BJ (cell line): ENCODE data around the gene TMUB1. TPM values are rescaled to one million over a fixed set of nuclear protein-coding genes. Genes with fewer than 3 reads are reported as not detected.

Experiments used
- CTCF ChIA-PET: fragments of 350-600 bp; formaldehyde crosslinking; extraction: SDS; loops from one replicate; lab custom pipeline; 2021; ENCODE audit warnings: antibody characterized with exemption, inconsistent platforms; lab: Yijun Ruan, JAX
- POLR2A ChIA-PET: fragments of 300-600 bp; sonication (Branson Sonifier 250); formaldehyde crosslinking; extraction: SDS; loops from one replicate; lab custom pipeline; 2021; ENCODE audit warnings: antibody characterized with exemption; lab: Charles Lee
- DNase-seq: peaks from one replicate; pipeline ENCODE4 v3.0.0-alpha.2; 2011; ENCODE audit warnings: low read depth
- H3K27me3 ChIP-seq: 2 replicates; pipeline ENCODE4 v1.6.0; 2011; ENCODE audit warnings: low read length; ENCODE audit not compliant: control insufficient read depth, insufficient read depth
- H3K36me3 ChIP-seq: 2 replicates; pipeline ENCODE4 v1.5.1; 2011; ENCODE audit warnings: low read length; ENCODE audit not compliant: control insufficient read depth, insufficient read depth
- H3K4me3 ChIP-seq: 2 replicates; pipeline ENCODE4 v1.5.1; 2011; ENCODE audit warnings: low read depth, mild to moderate bottlenecking, control low read depth, low read length
- CTCF ChIP-seq: IDR thresholded peaks from 2 replicates; pipeline ENCODE4 v1.5.1; 2011; ENCODE audit warnings: low read depth, mild to moderate bottlenecking, control low read depth, inconsistent platforms, low read length, moderate library complexity; ENCODE audit not compliant: insufficient read depth
- polyA plus RNA-seq: library from polyadenylated mRNA; depleted of rRNA; stranded (reverse); fragments of >200 nt; gene quantifications from 2 replicates; pipeline ENCODE4 v1.2.3, GENCODE V29; 2011

The TMUB1 gene
- polyA plus RNA-seq, 1 experiment: 27.8 TPM

- TF ChIP-seq CTCF: no peak
- CTCF ChIA-PET: interaction anchor here (0.9 to 12.9 kb wide), 5 partner anchors 9 to 72 kb away, joined by 4 to 143 read pairs (median 4); no protein-coding TSS in a partner anchor
- Histone ChIP-seq H3K27me3 (no peaks in the 10 kb centered on the region), H3K4me3 (peak within 1 kb of the TSS; percentile 91), H3K36me3 (no peaks in the 10 kb centered on the region)
- DNase-seq: no peak
- POLR2A ChIA-PET: no interaction called here
Measured at GRCh38 chr7:151085691-151086620, 2.7 kb upstream of the TMUB1 start, which contains the start of gene AGAP3. Gene AGAP3, plus strand, starts transcription at chr7:151086475. Its CDS starts 267 bp downstream, at chr7:151086742.

- TF ChIP-seq CTCF: no peak
- POLR2A ChIA-PET: no interaction called here
- no peaks in the 10 kb centered on the region for H3K27me3 ChIP-seq
- no peaks in the 10 kb centered on the region for H3K36me3 ChIP-seq
- DNase-seq: no peak
- CTCF ChIA-PET: interaction anchor here (1.0 to 12.9 kb wide), 5 partner anchors 9 to 72 kb away, joined by 4 to 143 read pairs (median 4); no protein-coding TSS in a partner anchor
- no peak overlapping the region for H3K4me3 ChIP-seq
Measured at GRCh38 chr7:151085329-151085690, 2.0 kb upstream of the TMUB1 start.

GRCh38 chr7:151083824-151084160 is 499 bp upstream of the TMUB1 start:
- ChIA-PET CTCF (interaction anchor here (0.8 to 3.1 kb wide), 4 partner anchors 41 to 71 kb away, joined by 3 to 13 read pairs (median 8); partner anchors contain the start of gene ABCB8), POLR2A (no interaction called here)
- no peak for DNase-seq
- TF ChIP-seq CTCF: no peak
- Histone ChIP-seq H3K4me3 (peak overlapping the region; percentile 81), H3K27me3 (no peaks in the 10 kb centered on the region), H3K36me3 (peaks cover under 1% of the 10 kb centered on the region; the same call in 1 of the 2 replicates)

GRCh38 chr7:151082141-151083070 is 887 bp downstream of the TMUB1 start:
- H3K36me3 ChIP-seq: peaks cover 3% of the 10 kb centered on the region
- peak overlapping the region; percentile 81 for H3K4me3 ChIP-seq
- ChIA-PET CTCF (interaction anchor here (0.6 to 3.1 kb wide), 9 partner anchors 21 to 175 kb away, joined by 3 to 13 read pairs (median 5); partner anchors contain the start of gene ABCB8), POLR2A (no interaction called here)
- H3K27me3 ChIP-seq: no peaks in the 10 kb centered on the region
- TF ChIP-seq CTCF: no peak
- no peak for DNase-seq
